Tibial artery (tissue), 4 donors: ENCODE results near the gene COA8.

Experiments
- DNase-seq, 2 donors: peaks; one replicate each; pipeline ENCODE4 v3.0.0-alpha.2; 2019
- H3K27ac ChIP-seq, 2 donors: fragments of 200-600 bp; sonication (generic) in 1 of 2; 1 replicate in 1 of 2; 2 replicates in 1 of 2; pipeline ENCODE4 v1.5.1; 2018 to 2019; ENCODE audit warnings: mild to moderate bottlenecking in 1 of 2
- H3K27me3 ChIP-seq, 2 donors: fragments of 200-600 bp; sonication (generic) in 1 of 2; one replicate each; pipeline versions ENCODE4 v1.5.1 to v1.6.0; 2016 to 2019
- H3K36me3 ChIP-seq, 3 donors: fragments of 200-600 bp; sonication (generic) in 2 of 3; one replicate each; pipeline ENCODE4 v1.5.1; 2016 to 2019; ENCODE audit warnings: mild to moderate bottlenecking in 2 of 3
- H3K4me1 ChIP-seq, 4 donors: fragments of 200-600 bp; sonication (generic) in 2 of 4; 1 replicate in 3 of 4; 2 replicates in 1 of 4; pipeline ENCODE4 v1.5.1; 2016 to 2019
- H3K4me3 ChIP-seq, 2 donors: fragments of 200-600 bp; sonication (generic) in 1 of 2; 1 replicate in 1 of 2; 2 replicates in 1 of 2; pipeline ENCODE4 v1.5.1; 2018 to 2019; ENCODE audit warnings: mild to moderate bottlenecking in 2 of 2
- H3K9me3 ChIP-seq, 3 donors: fragments of 200-600 bp; sonication (generic) in 1 of 3; one replicate each; pipeline ENCODE4 v1.5.1; 2016 to 2019
- CTCF ChIP-seq, 2 experiments: fragments of 200-600 bp in 1 of 2; fragments of 450-650 bp in 1 of 2; IDR thresholded peaks; one replicate each; pipeline ENCODE4 v1.5.1; 2017 to 2019; ENCODE audit warnings: antibody characterized with exemption in 2 of 2, mild to moderate bottlenecking in 1 of 2, moderate library complexity in 1 of 2
- intact Hi-C: fragments of 100-400 bp; cut with DNase I; formaldehyde crosslinking; loops from one replicate; pipeline ENCODE4 v1.15.0; 2023; ENCODE audit warnings: low total_unique reads

Gene COA8

GRCh38 chr14:103531421-103532215 is 31.1 kb upstream of the COA8 start:
- H3K4me1 ChIP-seq = peaks cover 0 to 81% (median 72%) of the 10 kb centered on the region in 4 donors
- intact Hi-C loops = no loop called here
- no peaks in the 10 kb centered on the region for H3K9me3 ChIP-seq
- H3K27me3 ChIP-seq = no peaks in the 10 kb centered on the region
- DNase-seq = no peak
- no peak overlapping the region for H3K4me3 ChIP-seq
- peaks cover 0 to 62% (median 7%) of the 10 kb centered on the region in 3 donors for H3K36me3 ChIP-seq
- H3K27ac ChIP-seq = peak overlapping the region; percentile 81 to 86
- no peak for TF ChIP-seq CTCF (IDR thresholded peaks at IDR 0.05)

DNA sequence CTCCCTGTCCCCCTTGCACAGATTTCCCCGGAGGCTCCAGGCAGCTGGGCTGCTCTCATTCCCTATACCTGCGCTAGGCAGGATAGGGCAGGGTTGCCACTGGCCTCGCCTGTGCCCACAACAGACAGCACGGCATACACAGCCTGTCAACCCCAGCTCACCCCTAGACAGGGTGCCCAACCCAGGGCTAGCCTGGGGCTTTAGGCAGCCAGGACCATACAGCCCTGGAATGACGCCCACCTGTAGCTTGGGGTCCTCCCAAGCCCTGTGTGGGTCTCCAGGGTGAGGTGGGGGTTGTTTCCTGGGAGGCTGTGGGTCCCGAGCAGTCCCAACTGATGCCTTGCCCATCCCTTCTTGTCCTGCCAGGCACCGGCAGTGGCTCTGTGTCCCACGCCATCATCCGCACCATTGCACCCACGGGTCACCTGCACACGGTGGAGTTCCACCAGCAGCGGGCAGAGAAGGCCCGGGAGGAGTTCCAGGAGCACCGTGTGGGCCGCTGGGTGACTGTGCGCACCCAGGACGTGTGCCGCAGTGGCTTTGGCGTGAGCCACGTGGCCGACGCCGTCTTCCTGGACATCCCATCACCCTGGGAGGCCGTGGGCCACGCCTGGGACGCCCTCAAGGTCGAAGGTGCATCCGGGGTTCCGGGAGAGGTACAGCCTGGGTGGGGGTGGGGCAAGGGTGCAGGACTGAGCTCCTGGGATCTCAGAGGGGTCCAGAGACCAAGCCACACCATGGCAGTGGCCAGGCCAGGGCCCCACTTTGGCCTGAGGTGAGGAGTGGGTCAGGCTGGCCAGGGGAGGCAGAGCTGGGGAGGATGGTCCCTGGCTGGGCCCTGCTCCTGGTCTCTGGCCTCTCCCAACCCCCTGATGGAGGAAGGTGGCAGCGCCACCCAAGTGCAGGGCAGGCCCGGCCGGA is 30.3 kb upstream of the COA8 start:
- H3K4me3 ChIP-seq = no peak overlapping the region
- peaks cover 0 to 76% (median 71%) of the 10 kb centered on the region in 4 donors for H3K4me1 ChIP-seq
- no peak for DNase-seq

GRCh38 chr14:103533137-103533998 is 29.4 kb upstream of the COA8 start:
- TF ChIP-seq CTCF (IDR thresholded peaks at IDR 0.05) = peak in 1 of 2 experiments; percentile 20
- H3K4me1 ChIP-seq = peaks cover 0 to 73% (median 67%) of the 10 kb centered on the region in 4 donors
- peak overlapping the region; percentile 10 to 14 for H3K4me3 ChIP-seq
- peak in 1 of 2 donors; percentile 89 for DNase-seq
- H3K36me3 ChIP-seq = peaks cover 0 to 69% (median 7%) of the 10 kb centered on the region in 3 donors
- no peaks in the 10 kb centered on the region for H3K9me3 ChIP-seq
- intact Hi-C loops = no loop called here
- H3K27ac ChIP-seq = peak overlapping the region; percentile 81 to 86
- H3K27me3 ChIP-seq = no peaks in the 10 kb centered on the region

More for the DNA sequence above, 30.3 kb upstream of the COA8 start:
- H3K27me3 ChIP-seq = no peaks in the 10 kb centered on the region
- intact Hi-C loops = no loop called here
- TF ChIP-seq CTCF (IDR thresholded peaks at IDR 0.05) = no peak
- H3K27ac ChIP-seq = peak overlapping the region; percentile 81 to 86
- H3K36me3 ChIP-seq = peaks cover 0 to 69% (median 7%) of the 10 kb centered on the region in 3 donors
- H3K9me3 ChIP-seq = no peaks in the 10 kb centered on the region

DNA sequence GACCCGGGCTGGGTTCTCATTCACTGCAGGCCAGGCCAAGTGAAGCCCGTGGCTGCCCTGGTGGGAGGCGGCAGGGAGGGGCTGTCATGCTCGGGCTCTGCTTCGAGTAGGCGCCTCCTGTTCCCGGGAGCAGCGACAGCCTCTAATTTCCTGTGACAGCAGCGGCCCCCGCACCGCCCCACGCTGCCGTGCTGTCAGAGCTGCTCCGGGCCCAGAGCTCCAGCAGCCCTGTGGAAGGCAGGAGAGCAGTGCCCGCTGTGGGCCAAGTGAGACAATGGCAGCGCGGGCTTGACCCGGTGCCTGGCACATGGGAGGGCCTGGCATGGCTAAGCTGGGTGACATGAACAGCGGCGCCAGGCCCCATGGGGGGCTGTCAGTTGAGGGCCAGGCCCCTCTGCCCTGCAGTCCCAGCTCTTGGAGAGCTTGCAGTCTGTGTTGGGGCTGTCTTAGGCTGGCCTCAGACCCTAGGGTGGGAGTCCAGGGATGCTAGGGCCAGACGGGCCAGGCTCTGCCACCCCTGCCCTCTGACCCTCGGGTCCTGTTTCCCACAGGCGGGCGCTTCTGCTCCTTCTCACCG is 28.7 kb upstream of the COA8 start:
- Histone ChIP-seq H3K27me3 (no peaks in the 10 kb centered on the region), H3K4me3 (peak overlapping the region; percentile 10 to 14), H3K4me1 (peaks cover 0 to 77% (median 70%) of the 10 kb centered on the region in 4 donors), H3K9me3 (no peaks in the 10 kb centered on the region), H3K27ac (peak overlapping the region; percentile 81 to 86), H3K36me3 (peaks cover 0 to 69% (median 7%) of the 10 kb centered on the region in 3 donors)
- DNase-seq = no peak
- TF ChIP-seq CTCF (IDR thresholded peaks at IDR 0.05) = no peak
- intact Hi-C loops = no loop called here
